ENCODE results near the gene OR1J2. TPM values are rescaled to one million over a fixed set of nuclear protein-coding genes. Genes with fewer than 3 reads are reported as not detected.

The OR1J2 gene
- total RNA-seq, 1 donor: 1.6 TPM

DNA sequence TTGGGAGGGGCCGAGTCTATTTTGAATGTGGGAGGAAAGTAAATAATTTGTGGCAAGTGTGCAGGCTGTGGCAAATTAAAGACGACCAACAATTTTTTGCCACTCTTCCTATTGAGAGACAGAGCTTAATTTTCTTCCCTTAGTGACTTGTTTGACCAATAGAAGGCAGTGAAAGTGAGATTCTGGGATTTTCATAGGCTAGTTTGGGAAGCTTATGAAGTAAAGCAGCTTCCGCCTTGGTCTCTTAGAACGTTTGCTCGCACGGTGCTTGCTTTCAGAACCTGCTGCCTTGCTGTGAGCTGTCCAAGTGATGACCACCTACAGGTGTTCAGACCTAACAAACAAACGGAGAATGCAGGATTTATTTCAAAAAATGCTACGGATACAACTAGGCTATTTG is 35.6 kb downstream of the OR1J2 start:
- no peak overlapping the region for H3K4me3 ChIP-seq (ENCODE audit: low read depth, low read length)
- no peak for TF ChIP-seq CTCF (IDR thresholded peaks at IDR 0.05; ENCODE audit: insufficient read depth, low read length)
- no peak for DNase-seq (ENCODE audit: low read depth)

- TF ChIP-seq CTCF (IDR thresholded peaks at IDR 0.05; ENCODE audit: insufficient read depth, low read length): no peak
- no peak overlapping the region for H3K4me3 ChIP-seq (ENCODE audit: low read depth, low read length)
- no peak for DNase-seq (ENCODE audit: low read depth)
These were observed 40.8 kb downstream of the OR1J2 start for GRCh38 chr9:122551371-122551770.

GRCh38 chr9:122552812-122553211 is 42.2 kb downstream of the OR1J2 start, which contains the start of gene OR1N2:
Gene OR1N2 (plus strand): TSS chr9:122553112. CDS start chr9:122553212, 100 bp downstream.
- no peak for DNase-seq (ENCODE audit: low read depth)
- H3K4me3 ChIP-seq (ENCODE audit: low read depth, low read length): no peak within 1 kb of the TSS
- no peak for TF ChIP-seq CTCF (IDR thresholded peaks at IDR 0.05; ENCODE audit: insufficient read depth, low read length)

Other genes starting within 250 kb of the OR1J2 start
- 4.3 and 13.0 TPM in 2 replicates for gene RBM18, start 246.0 kb upstream of the OR1J2 start, total RNA-seq (ENCODE audit: low replicate concordance)
- gene MRRF, start 245.9 kb upstream of the OR1J2 start, total RNA-seq (ENCODE audit: low replicate concordance): 40.0 and 43.2 TPM in 2 replicates
- gene PTGS1, start 139.8 kb upstream of the OR1J2 start, total RNA-seq (ENCODE audit: low replicate concordance): 6.3 and 173 TPM in 2 replicates
- gene OR1J1, start 32.9 kb upstream of the OR1J2 start, total RNA-seq (ENCODE audit: low replicate concordance): not detected in 2 replicates
- gene OR1J4, start 8.3 kb downstream of the OR1J2 start, total RNA-seq (ENCODE audit: low replicate concordance): 0.45 TPM in 1 of 2 replicates, not detected in the other
- not detected in 2 replicates for gene OR1N1, start 16.5 kb downstream of the OR1J2 start, total RNA-seq (ENCODE audit: low replicate concordance)
- 1.2 TPM in 1 of 2 replicates, not detected in the other for gene OR1N2, start 42.3 kb downstream of the OR1J2 start, total RNA-seq (ENCODE audit: low replicate concordance)
- gene OR1L8, start 72.6 kb downstream of the OR1J2 start, total RNA-seq (ENCODE audit: low replicate concordance): 0.08 TPM in 1 of 2 replicates, not detected in the other
- gene OR1Q1, start 103.9 kb downstream of the OR1J2 start, total RNA-seq (ENCODE audit: low replicate concordance): 0.81 TPM in 1 of 2 replicates, not detected in the other
- gene OR1B1, start 146.8 kb downstream of the OR1J2 start, total RNA-seq (ENCODE audit: low replicate concordance): not detected in 2 replicates
- not detected in 2 replicates for gene OR1L1, start 150.9 kb downstream of the OR1J2 start, total RNA-seq (ENCODE audit: low replicate concordance)
- not detected in 2 replicates for gene OR1L3, start 164.3 kb downstream of the OR1J2 start, total RNA-seq (ENCODE audit: low replicate concordance)
- gene OR1L4, start 213.2 kb downstream of the OR1J2 start, total RNA-seq (ENCODE audit: low replicate concordance): not detected in 2 replicates
- gene OR1L6, start 231.5 kb downstream of the OR1J2 start, total RNA-seq (ENCODE audit: low replicate concordance): not detected in 2 replicates

All from fibroblast of the aortic adventitia (primary cell).